ENCODE measurements around the gene LOX.

The LOX gene

GRCh38 chr5:122076050-122076461 is 2.0 kb downstream of the LOX start:
- H3K4me3 ChIP-seq (ENCODE audit: low read length), result peak overlapping the region; percentile 69
- peak; percentile 56 for DNase-seq (ENCODE audit: low read depth)
- no peak for TF ChIP-seq CTCF (IDR thresholded peaks at IDR 0.05; ENCODE audit: insufficient read depth, low read depth, low read length, missing control alignments)

- TF ChIP-seq CTCF (IDR thresholded peaks at IDR 0.05; ENCODE audit: insufficient read depth, low read depth, low read length, missing control alignments), result no peak
- no peak overlapping the region for H3K4me3 ChIP-seq (ENCODE audit: low read length)
- DNase-seq (ENCODE audit: low read depth), result no peak
These were observed 4.2 kb downstream of the LOX start for GRCh38 chr5:122073864-122074263.

- DNase-seq (ENCODE audit: low read depth), result no peak
- no peak overlapping the region for H3K4me3 ChIP-seq (ENCODE audit: low read length)
- no peak for TF ChIP-seq CTCF (IDR thresholded peaks at IDR 0.05; ENCODE audit: insufficient read depth, low read depth, low read length, missing control alignments)
These were observed 5.0 kb downstream of the LOX start for GRCh38 chr5:122073018-122073417.

- TF ChIP-seq CTCF (IDR thresholded peaks at IDR 0.05; ENCODE audit: insufficient read depth, low read depth, low read length, missing control alignments), result no peak
- DNase-seq (ENCODE audit: low read depth), result peak; percentile 36
- no peak overlapping the region for H3K4me3 ChIP-seq (ENCODE audit: low read length)
These were observed 10.7 kb downstream of the LOX start for GRCh38 chr5:122067390-122067789.

GRCh38 chr5:122064992-122065391 is 13.1 kb downstream of the LOX start:
- TF ChIP-seq CTCF (IDR thresholded peaks at IDR 0.05; ENCODE audit: insufficient read depth, low read depth, low read length, missing control alignments), result no peak
- DNase-seq (ENCODE audit: low read depth), result no peak
- H3K4me3 ChIP-seq (ENCODE audit: low read length), result no peak overlapping the region

- TF ChIP-seq CTCF (IDR thresholded peaks at IDR 0.05; ENCODE audit: insufficient read depth, low read depth, low read length, missing control alignments), result no peak
- DNase-seq (ENCODE audit: low read depth), result no peak
- no peak overlapping the region for H3K4me3 ChIP-seq (ENCODE audit: low read length)
These were observed 14.2 kb downstream of the LOX start for GRCh38 chr5:122063836-122064235.

GRCh38 chr5:122062205-122062604 is 15.9 kb downstream of the LOX start:
- DNase-seq (ENCODE audit: low read depth), result peak; percentile 38
- H3K4me3 ChIP-seq (ENCODE audit: low read length), result no peak overlapping the region
- TF ChIP-seq CTCF (IDR thresholded peaks at IDR 0.05; ENCODE audit: insufficient read depth, low read depth, low read length, missing control alignments), result no peak
